ENCODE measurements around the gene ANO5. TPM values are rescaled to one million over a fixed set of nuclear protein-coding genes. Genes with fewer than 3 reads are reported as not detected.

Gene ANO5
- total RNA-seq, 1 donor from 2014 or later, result 16.5 TPM

DNA sequence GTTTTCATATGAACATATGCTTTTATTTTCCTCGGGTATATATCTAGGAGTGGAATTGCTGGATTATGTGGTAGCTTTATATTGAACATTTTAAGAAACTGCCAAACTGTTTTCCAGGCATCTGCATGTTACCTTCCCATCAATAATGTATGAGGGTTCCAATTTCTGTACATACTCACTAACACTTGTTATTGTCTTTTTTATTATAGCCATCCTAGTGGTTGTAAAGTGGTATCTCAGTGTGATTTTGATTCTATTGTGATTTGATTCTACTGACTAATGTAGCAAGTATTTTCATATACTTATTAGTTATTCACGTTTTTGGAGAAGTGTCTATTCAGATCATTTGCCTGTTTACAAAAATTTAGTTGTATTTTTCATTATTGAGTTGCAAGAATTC lies 2.0 kb downstream of the ANO5 start:
- Histone ChIP-seq H3F3A (ENCODE audit: low read depth) (peaks cover 13% of the 10 kb centered on the region), H3K9ac (no peak overlapping the region), H3K4me1 (peaks cover 9% of the 10 kb centered on the region), H3K27ac (no peak overlapping the region), H3K36me3 (no peaks in the 10 kb centered on the region), H3K79me2 (ENCODE audit: low read depth) (peaks cover 30% of the 10 kb centered on the region), H3K27me3 (no peaks in the 10 kb centered on the region), H4K20me1 (ENCODE audit: low read depth) (peaks cover 13% of the 10 kb centered on the region), H2AFZ (replicated peaks) (no peak overlapping the region), H3K4me2 (peak overlapping the region; percentile 89), H3K9me3 (ENCODE audit: low read depth) (no peaks in the 10 kb centered on the region), H3K4me3 (peak overlapping the region; percentile 73)
- no peak for DNase-seq (ENCODE audit: low spot score)
- Mint-ChIP-seq H3K27ac (no peak overlapping the region), H3K27me3 (ENCODE audit: insufficient read depth, low read depth) (peaks cover 8% of the 10 kb centered on the region), H3K4me3 (peak overlapping the region; percentile 95), H3K9me3 (no peaks in the 10 kb centered on the region), H3K36me3 (peaks cover 2% of the 10 kb centered on the region), H3K4me1 (peaks cover 13% of the 10 kb centered on the region)
- TF ChIP-seq, protein P1, sequence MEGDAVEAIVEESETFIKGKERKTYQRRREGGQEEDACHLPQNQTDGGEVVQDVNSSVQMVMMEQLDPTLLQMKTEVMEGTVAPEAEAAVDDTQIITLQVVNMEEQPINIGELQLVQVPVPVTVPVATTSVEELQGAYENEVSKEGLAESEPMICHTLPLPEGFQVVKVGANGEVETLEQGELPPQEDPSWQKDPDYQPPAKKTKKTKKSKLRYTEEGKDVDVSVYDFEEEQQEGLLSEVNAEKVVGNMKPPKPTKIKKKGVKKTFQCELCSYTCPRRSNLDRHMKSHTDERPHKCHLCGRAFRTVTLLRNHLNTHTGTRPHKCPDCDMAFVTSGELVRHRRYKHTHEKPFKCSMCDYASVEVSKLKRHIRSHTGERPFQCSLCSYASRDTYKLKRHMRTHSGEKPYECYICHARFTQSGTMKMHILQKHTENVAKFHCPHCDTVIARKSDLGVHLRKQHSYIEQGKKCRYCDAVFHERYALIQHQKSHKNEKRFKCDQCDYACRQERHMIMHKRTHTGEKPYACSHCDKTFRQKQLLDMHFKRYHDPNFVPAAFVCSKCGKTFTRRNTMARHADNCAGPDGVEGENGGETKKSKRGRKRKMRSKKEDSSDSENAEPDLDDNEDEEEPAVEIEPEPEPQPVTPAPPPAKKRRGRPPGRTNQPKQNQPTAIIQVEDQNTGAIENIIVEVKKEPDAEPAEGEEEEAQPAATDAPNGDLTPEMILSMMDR (IDR thresholded peaks at IDR 0.05), result no peak
- TF ChIP-seq EZH2 (IDR thresholded peaks at IDR 0.05), result no peak
- no peak for TF ChIP-seq EZH2phosphoT487 (IDR thresholded peaks at IDR 0.05)

GRCh38 chr11:22197139-22198005 lies 4.5 kb downstream of the ANO5 start:
- Histone ChIP-seq H3K4me1 (peaks cover 9% of the 10 kb centered on the region), H4K20me1 (ENCODE audit: low read depth) (peaks cover 13% of the 10 kb centered on the region), H3K4me3 (no peak overlapping the region), H3K4me2 (no peak overlapping the region), H3K27ac (no peak overlapping the region), H3K9ac (no peak overlapping the region), H2AFZ (replicated peaks) (no peak overlapping the region), H3K79me2 (ENCODE audit: low read depth) (peaks cover 32% of the 10 kb centered on the region), H3F3A (ENCODE audit: low read depth) (peaks cover 13% of the 10 kb centered on the region), H3K27me3 (no peaks in the 10 kb centered on the region), H3K36me3 (no peaks in the 10 kb centered on the region), H3K9me3 (ENCODE audit: low read depth) (no peaks in the 10 kb centered on the region)
- TF ChIP-seq, protein P1 (IDR thresholded peaks at IDR 0.05), result no peak
- TF ChIP-seq EZH2 (IDR thresholded peaks at IDR 0.05) (no peak), EZH2phosphoT487 (IDR thresholded peaks at IDR 0.05) (no peak)
- no peak overlapping the region for H3K27ac Mint-ChIP-seq
- H3K27me3 Mint-ChIP-seq (ENCODE audit: insufficient read depth, low read depth), result peaks cover 3% of the 10 kb centered on the region
- peaks cover 13% of the 10 kb centered on the region for H3K4me1 Mint-ChIP-seq
- no peak overlapping the region for H3K4me3 Mint-ChIP-seq
- peaks cover 2% of the 10 kb centered on the region for H3K36me3 Mint-ChIP-seq
- H3K9me3 Mint-ChIP-seq, result no peaks in the 10 kb centered on the region
- no peak for DNase-seq (ENCODE audit: low spot score)

DNA sequence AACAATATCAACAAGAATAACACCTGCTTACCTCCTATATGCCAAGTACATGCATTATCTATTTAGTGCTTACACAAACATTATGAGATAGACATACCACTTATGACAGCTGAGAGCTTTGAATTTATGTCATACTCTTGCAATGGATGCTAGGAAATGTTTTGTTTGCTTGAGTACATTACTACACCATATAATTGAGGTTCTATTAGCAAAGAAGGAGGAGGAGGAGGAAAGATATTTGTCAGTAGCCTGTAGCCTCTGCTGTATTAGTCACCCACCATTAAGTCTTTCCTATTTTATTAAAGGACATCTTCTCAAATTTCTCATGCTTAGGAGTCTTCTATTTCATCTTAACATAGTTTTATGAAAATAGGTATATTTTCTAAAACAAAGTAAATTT lies 6.4 kb downstream of the ANO5 start:
- Histone ChIP-seq H3K9me3 (ENCODE audit: low read depth) (no peaks in the 10 kb centered on the region), H4K20me1 (ENCODE audit: low read depth) (peaks cover 12% of the 10 kb centered on the region), H3K36me3 (no peaks in the 10 kb centered on the region), H3K4me3 (no peak overlapping the region), H3K27ac (no peak overlapping the region), H3K9ac (no peak overlapping the region), H3K79me2 (ENCODE audit: low read depth) (peaks cover 27% of the 10 kb centered on the region), H3K4me1 (peaks cover 7% of the 10 kb centered on the region), H3F3A (ENCODE audit: low read depth) (peaks cover 2% of the 10 kb centered on the region), H2AFZ (replicated peaks) (no peak overlapping the region), H3K27me3 (no peaks in the 10 kb centered on the region), H3K4me2 (no peak overlapping the region)
- TF ChIP-seq EZH2 (IDR thresholded peaks at IDR 0.05) (no peak), EZH2phosphoT487 (IDR thresholded peaks at IDR 0.05) (no peak)
- TF ChIP-seq, protein P1 (IDR thresholded peaks at IDR 0.05), result no peak
- no peaks in the 10 kb centered on the region for H3K27me3 Mint-ChIP-seq (ENCODE audit: insufficient read depth, low read depth)
- DNase-seq (ENCODE audit: low spot score), result no peak
- H3K27ac Mint-ChIP-seq, result no peak overlapping the region
- H3K36me3 Mint-ChIP-seq, result peaks cover 2% of the 10 kb centered on the region
- H3K4me3 Mint-ChIP-seq, result no peak overlapping the region
- H3K4me1 Mint-ChIP-seq, result peaks cover 9% of the 10 kb centered on the region
- no peaks in the 10 kb centered on the region for H3K9me3 Mint-ChIP-seq

All from neural progenitor cell (in vitro differentiated cells).